GM19468 (cell line): ENCODE measurements around the gene TTC34.

Experiments
- ATAC-seq: cut with Tn5 transposase; IDR thresholded peaks from one replicate; pipeline ENCODE4 v1.9.1; 2021; ENCODE audit warnings: mild to moderate bottlenecking, moderate library complexity, moderate number of reproducible peaks; ENCODE audit not compliant: unreplicated experiment; ENCODE audit errors: extremely low read depth

TTC34 gene

GRCh38 chr1:2814511-2815075, 13.1 kb upstream of the TTC34 start:
- no peak for ATAC-seq

GRCh38 chr1:2812939-2813653, 11.6 kb upstream of the TTC34 start:
- ATAC-seq, result no peak

- no peak for ATAC-seq
These were observed 10.6 kb upstream of the TTC34 start for GRCh38 chr1:2812136-2812535.

- no peak for ATAC-seq
These were observed 10.0 kb upstream of the TTC34 start for GRCh38 chr1:2811533-2811918.

GRCh38 chr1:2810899-2811532, 9.5 kb upstream of the TTC34 start:
- ATAC-seq, result no peak

GRCh38 chr1:2810281-2810680, 8.8 kb upstream of the TTC34 start:
- ATAC-seq, result no peak

- no peak for ATAC-seq
These were observed 8.2 kb upstream of the TTC34 start for GRCh38 chr1:2809656-2810055.

- no peak for ATAC-seq
These were observed 7.5 kb upstream of the TTC34 start for GRCh38 chr1:2808831-2809605.

- no peak for ATAC-seq
These were observed 6.9 kb upstream of the TTC34 start for GRCh38 chr1:2808386-2808705.

GRCh38 chr1:2807678-2808385, 6.3 kb upstream of the TTC34 start:
- no peak for ATAC-seq

- no peak for ATAC-seq
These were observed 5.5 kb upstream of the TTC34 start for GRCh38 chr1:2807036-2807435.

GRCh38 chr1:2806591-2806990, 5.1 kb upstream of the TTC34 start:
- no peak for ATAC-seq

GRCh38 chr1:2805801-2806430, 4.4 kb upstream of the TTC34 start:
- no peak for ATAC-seq

GRCh38 chr1:2804628-2805351, 3.3 kb upstream of the TTC34 start:
- no peak for ATAC-seq

GRCh38 chr1:2803931-2804627, 2.6 kb upstream of the TTC34 start:
- no peak for ATAC-seq

GRCh38 chr1:2803086-2803930, 1.8 kb upstream of the TTC34 start:
- no peak for ATAC-seq

- ATAC-seq, result no peak
These were observed 998 bp upstream of the TTC34 start for GRCh38 chr1:2802421-2802961.

- ATAC-seq, result no peak
These were observed 447 bp downstream of the TTC34 start for GRCh38 chr1:2801046-2801445.
